CD4-positive, alpha-beta T cell treated with Interleukin-1 beta for 1 hour (primary cell): ENCODE results near the gene USP17L24.
"Not testable (repeated sequence)": the region's sequence is repeated elsewhere in the genome, so short reads cannot be mapped to it uniquely, and the experiment has no call there.

Experiments
- DNase-seq, 2 donors: peaks; one replicate each; pipeline ENCODE4 v3.0.0-alpha.2; 2020 to 2022

Gene USP17L24

GRCh38 chr4:9324865-9325264 is at the start of gene USP17L24:
Gene USP17L24, plus strand, starts transcription at chr4:9325165. Its CDS starts 0 bp downstream, at chr4:9325165.
- not testable (repeated sequence) for DNase-seq

- DNase-seq, result peak in 1 of 2 donors; percentile 2
Measured at GRCh38 chr4:9324191-9324590, 774 bp upstream of the USP17L24 start.

GRCh38 chr4:9329611-9330010 is 4.6 kb downstream of the USP17L24 start, which contains the start of gene USP17L25:
Gene USP17L25, plus strand, starts transcription at chr4:9329911. Its CDS starts 0 bp downstream, at chr4:9329911.
- not testable (repeated sequence) for DNase-seq

- not testable (repeated sequence) for DNase-seq
Measured at GRCh38 chr4:9334358-9334757, 9.4 kb downstream of the USP17L24 start, which contains the start of gene USP17L26. Gene USP17L26, plus strand, starts transcription at chr4:9334658. Its CDS starts 0 bp downstream, at chr4:9334658.

- not testable (repeated sequence) for DNase-seq
Measured at GRCh38 chr4:9339103-9339502, 14.1 kb downstream of the USP17L24 start, which contains the start of gene USP17L5. Gene USP17L5, plus strand, starts transcription at chr4:9339403. Its CDS starts 0 bp downstream, at chr4:9339403.

GRCh38 chr4:9343848-9344247 is 18.9 kb downstream of the USP17L24 start, which contains the start of gene USP17L27:
Gene USP17L27, plus strand, starts transcription at chr4:9344148. Its CDS starts 0 bp downstream, at chr4:9344148.
- DNase-seq, result not testable (repeated sequence)

- not testable (repeated sequence) for DNase-seq
Measured at GRCh38 chr4:9348593-9348992, 23.6 kb downstream of the USP17L24 start, which contains the start of gene USP17L28. Gene USP17L28, plus strand, starts transcription at chr4:9348893. Its CDS starts 0 bp downstream, at chr4:9348893.

GRCh38 chr4:9350866-9351265 is 25.9 kb downstream of the USP17L24 start:
- DNase-seq, result peak in 1 of 2 donors; percentile 6

GRCh38 chr4:9353338-9353737 is 28.4 kb downstream of the USP17L24 start, which contains the start of gene USP17L29:
Gene USP17L29, plus strand, starts transcription at chr4:9353638. Its CDS starts 0 bp downstream, at chr4:9353638.
- DNase-seq, result not testable (repeated sequence)

GRCh38 chr4:9362829-9363228 is 37.9 kb downstream of the USP17L24 start, which contains the start of gene USP17L30:
Gene USP17L30, plus strand, starts transcription at chr4:9363129. Its CDS starts 0 bp downstream, at chr4:9363129.
- DNase-seq, result not testable (repeated sequence)
